GM19239 (cell line): ENCODE measurements around the gene SGO2.
"Not testable (repeated sequence)": the region's sequence is repeated elsewhere in the genome, so short reads cannot be mapped to it uniquely, and the experiment has no call there.

Source experiments
- DNase-seq: peaks from one replicate; pipeline ENCODE4 v3.0.0; 2011; ENCODE audit warnings: low spot score; ENCODE audit not compliant: insufficient read length
- FAIRE-seq: peaks from 2 replicates; lab custom pipeline; 2011; peaks lifted over from hg19 to GRCh38; lab: Jason Lieb, UNC

SGO2 gene

GRCh38 chr2:200509612-200510433 lies 16.2 kb upstream of the SGO2 start, which contains the start of gene KCTD18:
KCTD18 (minus strand) TSS chr2:200510068; CDS start chr2:200507016, 3,052 bp downstream.
- FAIRE-seq (peak; percentile 87), DNase-seq (peak; percentile 90)

GRCh38 chr2:200515155-200515554 lies 10.9 kb upstream of the SGO2 start:
- no peak for DNase-seq
- no peak for FAIRE-seq

- DNase-seq (no peak), FAIRE-seq (no peak)
Observed at GRCh38 chr2:200523158-200523557, 2.8 kb upstream of the SGO2 start.

- FAIRE-seq (no peak), DNase-seq (no peak)
Observed at GRCh38 chr2:200523604-200524003, 2.4 kb upstream of the SGO2 start.

GRCh38 chr2:200525066-200525465 lies 941 bp upstream of the SGO2 start:
- DNase-seq (no peak), FAIRE-seq (no peak)

- DNase-seq: no peak
- FAIRE-seq: no peak
Observed at GRCh38 chr2:200525551-200525881, 491 bp upstream of the SGO2 start.

- DNase-seq (no peak), FAIRE-seq (no peak)
Observed at GRCh38 chr2:200528228-200528627, 2.2 kb downstream of the SGO2 start.

GRCh38 chr2:200533754-200534153 lies 7.7 kb downstream of the SGO2 start:
- no peak for DNase-seq
- FAIRE-seq: no peak

- FAIRE-seq (no peak), DNase-seq (no peak)
Observed at GRCh38 chr2:200534572-200534971, 8.6 kb downstream of the SGO2 start.

- no peak for FAIRE-seq
- no peak for DNase-seq
Observed at GRCh38 chr2:200538139-200538538, 12.1 kb downstream of the SGO2 start.

- no peak for FAIRE-seq
Observed at GRCh38 chr2:200540793-200541192, 14.8 kb downstream of the SGO2 start.

GRCh38 chr2:200566596-200566995 lies 40.6 kb downstream of the SGO2 start:
- DNase-seq, FAIRE-seq: not testable (repeated sequence)

More at GRCh38 chr2:200540793-200541192, 14.8 kb downstream of the SGO2 start:
- DNase-seq: no peak

- DNase-seq (no peak), FAIRE-seq (no peak)
Observed at GRCh38 chr2:200567932-200568331, 41.9 kb downstream of the SGO2 start.

GRCh38 chr2:200575957-200576356 lies 50.0 kb downstream of the SGO2 start:
- DNase-seq (no peak), FAIRE-seq (no peak)

GRCh38 chr2:200577027-200577426 lies 51.0 kb downstream of the SGO2 start:
- no peak for FAIRE-seq

GRCh38 chr2:200578778-200579177 lies 52.8 kb downstream of the SGO2 start:
- DNase-seq: no peak
- FAIRE-seq: peak; percentile 70

More at GRCh38 chr2:200577027-200577426, 51.0 kb downstream of the SGO2 start:
- no peak for DNase-seq

GRCh38 chr2:200584639-200585038 lies 58.6 kb downstream of the SGO2 start:
- FAIRE-seq (no peak), DNase-seq (no peak)

GRCh38 chr2:200585340-200585729 lies 59.3 kb downstream of the SGO2 start:
- DNase-seq (no peak), FAIRE-seq (no peak)

GRCh38 chr2:200585730-200586643 lies 60.0 kb downstream of the SGO2 start, which contains the start of gene AOX1:
AOX1 (plus strand) TSS chr2:200586014; CDS start chr2:200586109, 95 bp downstream.
- DNase-seq (no peak), FAIRE-seq (no peak)

GRCh38 chr2:200586644-200586975 lies 60.6 kb downstream of the SGO2 start:
- no peak for DNase-seq
- FAIRE-seq: no peak

- DNase-seq: no peak
- FAIRE-seq: no peak
Observed at GRCh38 chr2:200587007-200587616, 61.1 kb downstream of the SGO2 start.
